Chondrocyte (in vitro differentiated cells): ENCODE data around the gene EGF. TPM values are rescaled to one million over a fixed set of nuclear protein-coding genes. Genes with fewer than 3 reads are reported as not detected.

Experiments used
- DNase-seq: peaks from one replicate; pipeline ENCODE4 v3.0.0; 2021; ENCODE audit warnings: mixed read lengths, low spot score
- H3K27ac Mint-ChIP-seq: one replicate; pipeline ENCODE4 v1.8.0; 2021; ENCODE audit warnings: mild to moderate bottlenecking, moderate library complexity, mixed read lengths; ENCODE audit not compliant: unreplicated experiment
- H3K27me3 Mint-ChIP-seq: 2 replicates; pipeline ENCODE4 v1.8.0; 2021; ENCODE audit warnings: low read depth, mixed read lengths
- H3K36me3 Mint-ChIP-seq: 2 replicates; pipeline ENCODE4 v1.8.0; 2021; ENCODE audit warnings: low read depth, mixed read lengths
- H3K4me1 Mint-ChIP-seq: 2 replicates; pipeline ENCODE4 v1.8.0; 2021; ENCODE audit warnings: low read depth, mild to moderate bottlenecking, mixed read lengths
- H3K4me3 Mint-ChIP-seq: one replicate; pipeline ENCODE4 v1.8.0; 2021; ENCODE audit warnings: mild to moderate bottlenecking, moderate library complexity, mixed read lengths; ENCODE audit not compliant: unreplicated experiment
- H3K9me3 Mint-ChIP-seq: 2 replicates; pipeline ENCODE4 v1.8.0; 2021; ENCODE audit warnings: low read depth, mixed read lengths
- total RNA-seq: library from RNA; stranded (reverse); gene quantifications from 3 replicates; pipeline ENCODE4 v1.2.1, GENCODE V29; 2021
- TF ChIP-seq, protein P1 (sequence below): fragments of 200-600 bp; sonication (generic); IDR thresholded peaks from 2 replicates; pipeline ENCODE4 v1.5.0; 2021; ENCODE audit warnings: antibody characterized with exemption, mild to moderate bottlenecking, moderate library complexity

EGF gene
- total RNA-seq, 1 donor from 2014 or later, result 1.4 TPM

DNA sequence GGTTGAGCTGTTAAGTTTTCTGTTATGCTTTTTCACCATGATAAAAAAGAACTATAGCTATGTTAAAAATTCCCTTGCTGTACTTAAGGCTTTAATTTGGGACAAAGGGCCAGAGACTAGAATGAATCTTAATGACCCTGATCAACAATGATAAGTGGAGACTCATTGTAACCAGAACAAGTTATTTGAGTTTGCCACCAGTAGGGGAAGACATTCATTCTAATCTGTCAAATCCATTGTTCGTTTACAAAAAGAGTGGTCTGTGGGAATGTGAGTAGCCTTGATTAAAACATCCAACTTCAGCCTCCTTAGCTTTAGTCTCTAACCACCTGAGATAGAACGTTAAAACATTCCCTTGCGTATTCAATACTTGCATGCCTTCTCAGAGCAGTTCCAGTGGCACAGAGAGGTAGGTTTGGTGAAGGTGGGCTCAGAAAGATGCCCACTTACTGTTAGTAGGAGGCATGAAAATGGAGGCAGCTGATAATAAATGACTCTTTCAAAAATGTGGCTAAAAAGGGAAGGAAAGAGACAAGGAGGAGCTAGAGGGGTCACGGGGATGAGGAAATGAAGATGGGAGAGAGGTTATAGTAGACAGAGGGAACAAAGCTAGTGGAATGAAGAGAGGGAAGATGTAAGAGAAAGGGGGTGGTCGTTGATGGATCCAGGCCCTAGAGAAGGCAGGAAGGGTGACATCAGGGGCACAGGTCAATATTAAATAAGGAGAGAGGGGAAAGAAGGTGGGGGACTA lies 66.2 kb downstream of the EGF start:
- H3K36me3 Mint-ChIP-seq, result no peaks in the 10 kb centered on the region
- DNase-seq, result no peak
- no peak overlapping the region for H3K4me3 Mint-ChIP-seq
- no peak overlapping the region for H3K27ac Mint-ChIP-seq
- H3K27me3 Mint-ChIP-seq, result no peaks in the 10 kb centered on the region
- no peaks in the 10 kb centered on the region for H3K9me3 Mint-ChIP-seq
- peaks cover 14% of the 10 kb centered on the region for H3K4me1 Mint-ChIP-seq
- TF ChIP-seq, protein P1, sequence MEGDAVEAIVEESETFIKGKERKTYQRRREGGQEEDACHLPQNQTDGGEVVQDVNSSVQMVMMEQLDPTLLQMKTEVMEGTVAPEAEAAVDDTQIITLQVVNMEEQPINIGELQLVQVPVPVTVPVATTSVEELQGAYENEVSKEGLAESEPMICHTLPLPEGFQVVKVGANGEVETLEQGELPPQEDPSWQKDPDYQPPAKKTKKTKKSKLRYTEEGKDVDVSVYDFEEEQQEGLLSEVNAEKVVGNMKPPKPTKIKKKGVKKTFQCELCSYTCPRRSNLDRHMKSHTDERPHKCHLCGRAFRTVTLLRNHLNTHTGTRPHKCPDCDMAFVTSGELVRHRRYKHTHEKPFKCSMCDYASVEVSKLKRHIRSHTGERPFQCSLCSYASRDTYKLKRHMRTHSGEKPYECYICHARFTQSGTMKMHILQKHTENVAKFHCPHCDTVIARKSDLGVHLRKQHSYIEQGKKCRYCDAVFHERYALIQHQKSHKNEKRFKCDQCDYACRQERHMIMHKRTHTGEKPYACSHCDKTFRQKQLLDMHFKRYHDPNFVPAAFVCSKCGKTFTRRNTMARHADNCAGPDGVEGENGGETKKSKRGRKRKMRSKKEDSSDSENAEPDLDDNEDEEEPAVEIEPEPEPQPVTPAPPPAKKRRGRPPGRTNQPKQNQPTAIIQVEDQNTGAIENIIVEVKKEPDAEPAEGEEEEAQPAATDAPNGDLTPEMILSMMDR, result no peak

DNA sequence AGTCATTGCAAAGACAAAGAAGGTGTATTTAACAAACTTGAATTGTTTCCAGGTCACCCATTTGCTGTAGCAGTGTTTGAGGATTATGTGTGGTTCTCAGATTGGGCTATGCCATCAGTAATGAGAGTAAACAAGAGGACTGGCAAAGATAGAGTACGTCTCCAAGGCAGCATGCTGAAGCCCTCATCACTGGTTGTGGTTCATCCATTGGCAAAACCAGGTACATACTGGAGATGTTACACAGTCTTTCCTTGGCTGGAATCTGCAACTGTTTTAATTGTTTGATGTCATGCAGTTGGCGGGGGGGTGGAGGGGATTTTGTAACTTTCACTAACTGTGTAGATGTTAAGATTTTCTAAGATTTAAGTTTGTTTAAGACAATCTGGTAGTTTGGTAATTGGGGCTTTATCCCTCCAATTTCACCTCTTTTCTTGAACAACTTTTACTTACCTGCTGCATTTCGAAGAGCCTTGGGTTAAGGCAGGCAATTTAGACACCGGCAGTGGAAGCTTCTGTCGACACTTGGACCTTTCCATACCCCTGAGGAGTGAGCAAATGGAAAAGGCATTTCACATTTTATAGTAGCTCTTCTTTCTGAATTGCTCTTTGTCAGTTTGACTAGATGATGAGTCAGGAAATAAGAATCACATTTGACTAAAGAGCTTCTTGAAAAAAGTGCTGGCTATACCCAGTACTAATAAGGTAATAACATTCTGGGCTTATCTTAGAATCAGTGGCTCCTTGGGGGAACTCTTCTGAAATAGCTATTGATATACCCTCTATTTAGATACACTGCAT lies 67.4 kb downstream of the EGF start:
- no peak for DNase-seq

DNA sequence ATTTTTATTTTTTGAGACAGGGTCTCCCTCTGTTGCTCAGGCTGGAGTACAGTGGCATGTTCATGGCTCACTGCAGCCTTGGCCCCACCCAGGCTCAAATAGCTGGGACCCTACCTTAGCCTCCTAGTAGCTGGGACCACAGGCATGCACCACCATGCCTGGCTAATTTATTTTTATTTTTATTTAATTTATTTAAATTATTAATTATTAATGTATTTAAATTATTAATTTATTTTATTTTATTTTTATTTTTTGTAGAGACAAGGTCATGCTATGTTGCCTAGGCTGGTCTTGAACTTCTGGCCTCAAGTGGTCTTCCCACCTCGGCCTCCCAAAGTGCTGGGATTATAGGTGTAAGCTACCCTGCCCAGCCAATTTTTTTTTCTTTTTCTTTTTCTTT lies 69.3 kb downstream of the EGF start:
- no peaks in the 10 kb centered on the region for H3K9me3 Mint-ChIP-seq
- H3K4me3 Mint-ChIP-seq, result no peak overlapping the region
- no peaks in the 10 kb centered on the region for H3K27me3 Mint-ChIP-seq
- peaks cover 14% of the 10 kb centered on the region for H3K4me1 Mint-ChIP-seq
- TF ChIP-seq, protein P1, result no peak
- no peak overlapping the region for H3K27ac Mint-ChIP-seq
- no peaks in the 10 kb centered on the region for H3K36me3 Mint-ChIP-seq
- no peak for DNase-seq

More for the DNA sequence above, 67.4 kb downstream of the EGF start:
- Mint-ChIP-seq H3K4me1 (peaks cover 14% of the 10 kb centered on the region), H3K27ac (peak overlapping the region; percentile 74), H3K4me3 (no peak overlapping the region), H3K9me3 (no peaks in the 10 kb centered on the region), H3K27me3 (no peaks in the 10 kb centered on the region), H3K36me3 (no peaks in the 10 kb centered on the region)
- TF ChIP-seq, protein P1, result no peak

- no peak overlapping the region for H3K4me3 Mint-ChIP-seq
- TF ChIP-seq, protein P1, result no peak
- peaks cover 14% of the 10 kb centered on the region for H3K4me1 Mint-ChIP-seq
- H3K27ac Mint-ChIP-seq, result no peak overlapping the region
- no peaks in the 10 kb centered on the region for H3K27me3 Mint-ChIP-seq
- no peaks in the 10 kb centered on the region for H3K36me3 Mint-ChIP-seq
- no peaks in the 10 kb centered on the region for H3K9me3 Mint-ChIP-seq
- no peak for DNase-seq
Observed at GRCh38 chr4:109982521-109982920, 69.8 kb downstream of the EGF start.
